GM23338 (cell line): ENCODE results near the gene ATP10B. TPM values are rescaled to one million over a fixed set of nuclear protein-coding genes. Genes with fewer than 3 reads are reported as not detected.

Experiments
- ATAC-seq: fragments of 200-7000 bp; cut with Tn5 transposase; 3 replicates; pipeline ENCODE4 v1.9.1; 2020
- DNase-seq: peaks from one replicate; pipeline ENCODE4 v3.0.0-alpha.2; 2015; ENCODE audit warnings: low spot score
- H2AFZ ChIP-seq: fragments of 200-600 bp; sonication (generic); 2 replicates; pipeline ENCODE4 v1.8.0; 2016; ENCODE audit warnings: antibody characterized with exemption, mild to moderate bottlenecking, moderate library complexity
- H3F3A ChIP-seq: fragments of 200-600 bp; sonication (generic); replicated peaks from 2 replicates; pipeline ENCODE4 v1.8.0; 2017; ENCODE audit warnings: antibody characterized with exemption, mixed run types, low read depth
- H3K27ac ChIP-seq: fragments of 200-600 bp; sonication (generic); 2 replicates; pipeline ENCODE4 v1.6.1; 2016; ENCODE audit warnings: low read depth
- H3K27me3 ChIP-seq: fragments of 200-600 bp; sonication (generic); 2 replicates; pipeline ENCODE4 v1.8.0; 2016; ENCODE audit warnings: mild to moderate bottlenecking, mixed run types, moderate library complexity; ENCODE audit not compliant: insufficient read depth
- H3K36me3 ChIP-seq: fragments of 200-600 bp; sonication (generic); 2 replicates; pipeline ENCODE4 v1.8.0; 2016; ENCODE audit warnings: mild to moderate bottlenecking; ENCODE audit not compliant: insufficient read depth
- H3K4me1 ChIP-seq: fragments of 200-600 bp; sonication (generic); 2 replicates; pipeline ENCODE4 v1.8.0; 2016; ENCODE audit warnings: mild to moderate bottlenecking, moderate library complexity; ENCODE audit not compliant: insufficient read depth
- H3K4me2 ChIP-seq: fragments of 200-600 bp; sonication (generic); 2 replicates; pipeline ENCODE4 v1.7.1; 2017; ENCODE audit warnings: mixed run types
- H3K4me3 ChIP-seq: fragments of 200-600 bp; sonication (generic); 2 replicates; pipeline ENCODE4 v1.6.1; 2016; ENCODE audit warnings: mixed run types
- H3K79me2 ChIP-seq: fragments of 200-600 bp; sonication (generic); replicated peaks from 2 replicates; pipeline ENCODE4 v1.8.0; 2017; ENCODE audit warnings: mild to moderate bottlenecking; ENCODE audit not compliant: insufficient read depth
- H3K9me2 ChIP-seq: fragments of 200-600 bp; sonication (generic); 2 replicates; pipeline ENCODE4 v1.8.0; 2017; ENCODE audit not compliant: insufficient read depth
- H4K20me1 ChIP-seq: fragments of 200-600 bp; sonication (generic); replicated peaks from 2 replicates; pipeline ENCODE4 v1.8.0; 2017; ENCODE audit warnings: mild to moderate bottlenecking; ENCODE audit not compliant: insufficient read depth
- H3K27ac Mint-ChIP-seq: 2 replicates; pipeline ENCODE4 v1.8.0; 2020; ENCODE audit warnings: inconsistent platforms, mild to moderate bottlenecking, moderate library complexity, mixed read lengths
- H3K27me3 Mint-ChIP-seq: 3 replicates; pipeline ENCODE4 v1.8.0; 2022; ENCODE audit warnings: low read depth, mild to moderate bottlenecking, moderate library complexity, mixed read lengths, inconsistent platforms; ENCODE audit not compliant: insufficient read depth, poor library complexity
- H3K36me3 Mint-ChIP-seq: 3 replicates; pipeline ENCODE4 v1.8.0; 2021; ENCODE audit warnings: low read depth, mild to moderate bottlenecking, inconsistent platforms, moderate library complexity, mixed read lengths
- H3K4me1 Mint-ChIP-seq: 3 replicates; pipeline ENCODE4 v1.8.0; 2020; ENCODE audit warnings: mild to moderate bottlenecking, inconsistent platforms, mixed read lengths
- H3K4me3 Mint-ChIP-seq: 3 replicates; pipeline ENCODE4 v1.8.0; 2021; ENCODE audit warnings: moderate library complexity, mild to moderate bottlenecking, inconsistent platforms, mixed read lengths
- H3K9me3 Mint-ChIP-seq: 3 replicates; pipeline ENCODE4 v1.8.0; 2020; ENCODE audit warnings: moderate library complexity, mild to moderate bottlenecking, inconsistent platforms, mixed read lengths
- CREB1 ChIP-seq: fragments of 250-450 bp; sonication (Bioruptor Pico); IDR thresholded peaks from 2 replicates; pipeline ENCODE4 v1.5.0; 2020; ENCODE audit warnings: low read depth, mild to moderate bottlenecking, moderate library complexity
- EZH2 ChIP-seq: fragments of 200-600 bp; sonication (generic); IDR thresholded peaks from one replicate; pipeline ENCODE4 v1.8.0; 2017; ENCODE audit warnings: antibody characterized with exemption, mild to moderate bottlenecking, low read depth; ENCODE audit not compliant: unreplicated experiment
- EZH2phosphoT487 ChIP-seq: fragments of 200-600 bp; sonication (generic); IDR thresholded peaks from one replicate; pipeline ENCODE4 v1.8.1; 2018; ENCODE audit warnings: antibody characterized with exemption; ENCODE audit not compliant: unreplicated experiment
- JUNB ChIP-seq: IDR thresholded peaks from one replicate; pipeline ENCODE4 v1.6.1; 2016; ENCODE audit warnings: antibody characterized with exemption; ENCODE audit not compliant: unreplicated experiment
- NANOG ChIP-seq: IDR thresholded peaks from 2 replicates; pipeline ENCODE4 v1.6.1; 2016; ENCODE audit warnings: antibody characterized with exemption, borderline replicate concordance
- POLR2AphosphoS5 ChIP-seq: IDR thresholded peaks from 2 replicates; pipeline ENCODE4 v1.6.1; 2016; ENCODE audit warnings: antibody characterized with exemption, low read depth
- STAT1 ChIP-seq: IDR thresholded peaks from one replicate; pipeline ENCODE4 v1.6.1; 2016; ENCODE audit warnings: antibody characterized with exemption; ENCODE audit not compliant: unreplicated experiment
- ZNF114 ChIP-seq: fragments of 250-450 bp; sonication (Bioruptor Pico); IDR thresholded peaks from 2 replicates; pipeline ENCODE4 v1.5.0; 2020; ENCODE audit warnings: mild to moderate bottlenecking, moderate library complexity
- ZNF331 ChIP-seq: fragments of 250-450 bp; sonication (Bioruptor Pico); IDR thresholded peaks from 2 replicates; pipeline ENCODE4 v1.5.0; 2020; ENCODE audit warnings: low read depth, mild to moderate bottlenecking, moderate library complexity
- long read RNA-seq: library from polyadenylated mRNA; unstranded; transcript quantifications from one replicate; pipeline ENCODE4 v2.0.0, GENCODE V29; 2020; ENCODE audit not compliant: unreplicated experiment
- polyA plus RNA-seq: library from polyadenylated mRNA; unstranded; fragments of >200 nt; fragmentation: Nextera tagmentation; extraction: Ambion mirVana; gene quantifications from 2 replicates; pipeline ENCODE4 v1.2.1, GENCODE V29; 2016
- total RNA-seq: library from RNA; depleted of rRNA; stranded (reverse); fragments of >200 nt; shearing (Covaris generic); gene quantifications from 2 replicates; pipeline ENCODE4 v1.2.3, GENCODE V29; 2014; rRNA removed
- TF ChIP-seq, protein P1 (sequence below), 2 experiments: fragments of 200-600 bp in 1 of 2; sonication (generic) in 1 of 2; conservative IDR thresholded peaks; 2 replicates each; pipeline versions ENCODE4 v1.5.1 to v1.6.1; 2016 to 2017; ENCODE audit warnings: antibody characterized with exemption in 2 of 2, low read depth in 2 of 2, mild to moderate bottlenecking in 2 of 2, moderate library complexity in 1 of 2
- TF ChIP-seq, protein P2 (sequence below): fragments of 250-450 bp; sonication (Bioruptor Pico); IDR thresholded peaks from 2 replicates; pipeline ENCODE4 v1.5.0; 2020; ENCODE audit warnings: mild to moderate bottlenecking, moderate library complexity
- TF ChIP-seq, protein P3 (sequence below): IDR thresholded peaks from one replicate; pipeline ENCODE4 v1.6.1; 2018; ENCODE audit warnings: antibody characterized with exemption; ENCODE audit not compliant: unreplicated experiment

ATP10B gene, protein sequence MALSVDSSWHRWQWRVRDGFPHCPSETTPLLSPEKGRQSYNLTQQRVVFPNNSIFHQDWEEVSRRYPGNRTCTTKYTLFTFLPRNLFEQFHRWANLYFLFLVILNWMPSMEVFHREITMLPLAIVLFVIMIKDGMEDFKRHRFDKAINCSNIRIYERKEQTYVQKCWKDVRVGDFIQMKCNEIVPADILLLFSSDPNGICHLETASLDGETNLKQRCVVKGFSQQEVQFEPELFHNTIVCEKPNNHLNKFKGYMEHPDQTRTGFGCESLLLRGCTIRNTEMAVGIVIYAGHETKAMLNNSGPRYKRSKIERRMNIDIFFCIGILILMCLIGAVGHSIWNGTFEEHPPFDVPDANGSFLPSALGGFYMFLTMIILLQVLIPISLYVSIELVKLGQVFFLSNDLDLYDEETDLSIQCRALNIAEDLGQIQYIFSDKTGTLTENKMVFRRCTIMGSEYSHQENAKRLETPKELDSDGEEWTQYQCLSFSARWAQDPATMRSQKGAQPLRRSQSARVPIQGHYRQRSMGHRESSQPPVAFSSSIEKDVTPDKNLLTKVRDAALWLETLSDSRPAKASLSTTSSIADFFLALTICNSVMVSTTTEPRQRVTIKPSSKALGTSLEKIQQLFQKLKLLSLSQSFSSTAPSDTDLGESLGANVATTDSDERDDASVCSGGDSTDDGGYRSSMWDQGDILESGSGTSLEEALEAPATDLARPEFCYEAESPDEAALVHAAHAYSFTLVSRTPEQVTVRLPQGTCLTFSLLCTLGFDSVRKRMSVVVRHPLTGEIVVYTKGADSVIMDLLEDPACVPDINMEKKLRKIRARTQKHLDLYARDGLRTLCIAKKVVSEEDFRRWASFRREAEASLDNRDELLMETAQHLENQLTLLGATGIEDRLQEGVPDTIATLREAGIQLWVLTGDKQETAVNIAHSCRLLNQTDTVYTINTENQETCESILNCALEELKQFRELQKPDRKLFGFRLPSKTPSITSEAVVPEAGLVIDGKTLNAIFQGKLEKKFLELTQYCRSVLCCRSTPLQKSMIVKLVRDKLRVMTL (N-terminal part only)
- total RNA-seq (0.08 and 0.14 TPM in 2 replicates), polyA plus RNA-seq (0.10 and 0.11 TPM in 2 replicates)
- long read RNA-seq = 0 reads

DNA sequence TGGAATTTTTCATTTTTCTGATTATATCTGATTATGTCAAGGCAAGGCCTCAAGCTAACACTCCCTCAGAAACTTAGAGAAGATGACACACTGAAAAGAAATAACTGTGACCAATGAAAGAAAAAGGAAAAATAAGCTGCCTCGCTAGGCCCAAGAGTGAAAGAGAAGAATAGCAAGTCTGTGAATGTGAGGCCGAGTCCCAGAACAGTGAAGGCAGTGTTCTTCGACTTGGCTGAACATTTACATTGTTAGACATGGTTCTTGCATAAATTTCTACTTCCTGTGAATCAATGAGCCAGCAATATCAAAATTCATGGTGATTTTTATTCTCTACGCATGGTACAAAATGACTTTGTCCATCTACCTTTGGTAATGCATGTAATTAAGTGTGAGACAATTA lies at the start of gene ATP10B:
TSS of gene ATP10B (minus strand) at position 163 of the 400 bp plus-strand sequence. CDS start 164,137 bp downstream, outside the sequence.
- H3K36me3 Mint-ChIP-seq = no peaks in the 10 kb centered on the region
- DNase-seq = no peak
- H3K27ac Mint-ChIP-seq = no peak within 1 kb of the TSS
- H3K4me1 ChIP-seq = no peaks in the 10 kb centered on the region
- no peaks in the 10 kb centered on the region for H4K20me1 ChIP-seq
- no peak within 1 kb of the TSS for H3K4me2 ChIP-seq
- ATAC-seq = no peak
- H3K36me3 ChIP-seq = no peaks in the 10 kb centered on the region
- no peaks in the 10 kb centered on the region for H3K79me2 ChIP-seq
- H3K4me1 Mint-ChIP-seq = no peaks in the 10 kb centered on the region
- no peak within 1 kb of the TSS for H2AFZ ChIP-seq
- no peak within 1 kb of the TSS for H3K27ac ChIP-seq
- H3K4me3 ChIP-seq = no peak within 1 kb of the TSS
- no peaks in the 10 kb centered on the region for H3K27me3 ChIP-seq
- no peaks in the 10 kb centered on the region for H3K9me3 Mint-ChIP-seq
- no peaks in the 10 kb centered on the region for H3F3A ChIP-seq
- H3K9me2 ChIP-seq = no peaks in the 10 kb centered on the region
- no peak within 1 kb of the TSS for H3K4me3 Mint-ChIP-seq
- H3K27me3 Mint-ChIP-seq = peaks cover 1% of the 10 kb centered on the region
- no peak for TF ChIP-seq ZNF114 (CRISPR knock-in tag)
- no peak for TF ChIP-seq POLR2AphosphoS5
- no peak for TF ChIP-seq STAT1
- TF ChIP-seq NANOG = no peak
- no peak for TF ChIP-seq JUNB
- TF ChIP-seq EZH2phosphoT487 = no peak
- TF ChIP-seq, protein P1, sequence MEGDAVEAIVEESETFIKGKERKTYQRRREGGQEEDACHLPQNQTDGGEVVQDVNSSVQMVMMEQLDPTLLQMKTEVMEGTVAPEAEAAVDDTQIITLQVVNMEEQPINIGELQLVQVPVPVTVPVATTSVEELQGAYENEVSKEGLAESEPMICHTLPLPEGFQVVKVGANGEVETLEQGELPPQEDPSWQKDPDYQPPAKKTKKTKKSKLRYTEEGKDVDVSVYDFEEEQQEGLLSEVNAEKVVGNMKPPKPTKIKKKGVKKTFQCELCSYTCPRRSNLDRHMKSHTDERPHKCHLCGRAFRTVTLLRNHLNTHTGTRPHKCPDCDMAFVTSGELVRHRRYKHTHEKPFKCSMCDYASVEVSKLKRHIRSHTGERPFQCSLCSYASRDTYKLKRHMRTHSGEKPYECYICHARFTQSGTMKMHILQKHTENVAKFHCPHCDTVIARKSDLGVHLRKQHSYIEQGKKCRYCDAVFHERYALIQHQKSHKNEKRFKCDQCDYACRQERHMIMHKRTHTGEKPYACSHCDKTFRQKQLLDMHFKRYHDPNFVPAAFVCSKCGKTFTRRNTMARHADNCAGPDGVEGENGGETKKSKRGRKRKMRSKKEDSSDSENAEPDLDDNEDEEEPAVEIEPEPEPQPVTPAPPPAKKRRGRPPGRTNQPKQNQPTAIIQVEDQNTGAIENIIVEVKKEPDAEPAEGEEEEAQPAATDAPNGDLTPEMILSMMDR (conservative IDR thresholded peaks at IDR 0.05; ENCODE audit: low read depth in 2 of 2) = no peak
- TF ChIP-seq EZH2 = no peak
- TF ChIP-seq ZNF331 (CRISPR knock-in tag) = no peak
- TF ChIP-seq, protein P2, sequence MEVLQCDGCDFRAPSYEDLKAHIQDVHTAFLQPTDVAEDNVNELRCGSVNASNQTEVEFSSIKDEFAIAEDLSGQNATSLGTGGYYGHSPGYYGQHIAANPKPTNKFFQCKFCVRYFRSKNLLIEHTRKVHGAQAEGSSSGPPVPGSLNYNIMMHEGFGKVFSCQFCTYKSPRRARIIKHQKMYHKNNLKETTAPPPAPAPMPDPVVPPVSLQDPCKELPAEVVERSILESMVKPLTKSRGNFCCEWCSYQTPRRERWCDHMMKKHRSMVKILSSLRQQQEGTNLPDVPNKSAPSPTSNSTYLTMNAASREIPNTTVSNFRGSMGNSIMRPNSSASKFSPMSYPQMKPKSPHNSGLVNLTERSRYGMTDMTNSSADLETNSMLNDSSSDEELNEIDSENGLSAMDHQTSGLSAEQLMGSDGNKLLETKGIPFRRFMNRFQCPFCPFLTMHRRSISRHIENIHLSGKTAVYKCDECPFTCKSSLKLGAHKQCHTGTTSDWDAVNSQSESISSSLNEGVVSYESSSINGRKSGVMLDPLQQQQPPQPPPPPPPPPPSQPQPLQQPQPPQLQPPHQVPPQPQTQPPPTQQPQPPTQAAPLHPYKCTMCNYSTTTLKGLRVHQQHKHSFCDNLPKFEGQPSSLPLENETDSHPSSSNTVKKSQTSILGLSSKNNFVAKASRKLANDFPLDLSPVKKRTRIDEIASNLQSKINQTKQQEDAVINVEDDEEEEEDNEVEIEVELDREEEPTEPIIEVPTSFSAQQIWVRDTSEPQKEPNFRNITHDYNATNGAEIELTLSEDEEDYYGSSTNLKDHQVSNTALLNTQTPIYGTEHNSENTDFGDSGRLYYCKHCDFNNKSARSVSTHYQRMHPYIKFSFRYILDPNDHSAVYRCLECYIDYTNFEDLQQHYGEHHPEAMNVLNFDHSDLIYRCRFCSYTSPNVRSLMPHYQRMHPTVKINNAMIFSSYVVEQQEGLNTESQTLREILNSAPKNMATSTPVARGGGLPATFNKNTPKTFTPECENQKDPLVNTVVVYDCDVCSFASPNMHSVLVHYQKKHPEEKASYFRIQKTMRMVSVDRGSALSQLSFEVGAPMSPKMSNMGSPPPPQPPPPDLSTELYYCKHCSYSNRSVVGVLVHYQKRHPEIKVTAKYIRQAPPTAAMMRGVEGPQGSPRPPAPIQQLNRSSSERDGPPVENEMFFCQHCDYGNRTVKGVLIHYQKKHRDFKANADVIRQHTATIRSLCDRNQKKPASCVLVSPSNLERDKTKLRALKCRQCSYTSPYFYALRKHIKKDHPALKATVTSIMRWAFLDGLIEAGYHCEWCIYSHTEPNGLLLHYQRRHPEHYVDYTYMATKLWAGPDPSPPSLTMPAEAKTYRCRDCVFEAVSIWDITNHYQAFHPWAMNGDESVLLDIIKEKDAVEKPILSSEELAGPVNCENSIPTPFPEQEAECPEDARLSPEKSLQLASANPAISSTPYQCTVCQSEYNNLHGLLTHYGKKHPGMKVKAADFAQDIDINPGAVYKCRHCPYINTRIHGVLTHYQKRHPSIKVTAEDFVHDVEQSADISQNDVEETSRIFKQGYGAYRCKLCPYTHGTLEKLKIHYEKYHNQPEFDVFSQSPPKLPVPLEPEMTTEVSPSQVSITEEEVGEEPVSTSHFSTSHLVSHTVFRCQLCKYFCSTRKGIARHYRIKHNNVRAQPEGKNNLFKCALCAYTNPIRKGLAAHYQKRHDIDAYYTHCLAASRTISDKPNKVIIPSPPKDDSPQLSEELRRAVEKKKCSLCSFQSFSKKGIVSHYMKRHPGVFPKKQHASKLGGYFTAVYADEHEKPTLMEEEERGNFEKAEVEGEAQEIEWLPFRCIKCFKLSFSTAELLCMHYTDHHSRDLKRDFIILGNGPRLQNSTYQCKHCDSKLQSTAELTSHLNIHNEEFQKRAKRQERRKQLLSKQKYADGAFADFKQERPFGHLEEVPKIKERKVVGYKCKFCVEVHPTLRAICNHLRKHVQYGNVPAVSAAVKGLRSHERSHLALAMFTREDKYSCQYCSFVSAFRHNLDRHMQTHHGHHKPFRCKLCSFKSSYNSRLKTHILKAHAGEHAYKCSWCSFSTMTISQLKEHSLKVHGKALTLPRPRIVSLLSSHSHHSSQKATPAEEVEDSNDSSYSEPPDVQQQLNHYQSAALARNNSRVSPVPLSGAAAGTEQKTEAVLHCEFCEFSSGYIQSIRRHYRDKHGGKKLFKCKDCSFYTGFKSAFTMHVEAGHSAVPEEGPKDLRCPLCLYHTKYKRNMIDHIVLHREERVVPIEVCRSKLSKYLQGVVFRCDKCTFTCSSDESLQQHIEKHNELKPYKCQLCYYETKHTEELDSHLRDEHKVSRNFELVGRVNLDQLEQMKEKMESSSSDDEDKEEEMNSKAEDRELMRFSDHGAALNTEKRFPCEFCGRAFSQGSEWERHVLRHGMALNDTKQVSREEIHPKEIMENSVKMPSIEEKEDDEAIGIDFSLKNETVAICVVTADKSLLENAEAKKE (CRISPR knock-in tag) = no peak
- TF ChIP-seq, protein P3, sequence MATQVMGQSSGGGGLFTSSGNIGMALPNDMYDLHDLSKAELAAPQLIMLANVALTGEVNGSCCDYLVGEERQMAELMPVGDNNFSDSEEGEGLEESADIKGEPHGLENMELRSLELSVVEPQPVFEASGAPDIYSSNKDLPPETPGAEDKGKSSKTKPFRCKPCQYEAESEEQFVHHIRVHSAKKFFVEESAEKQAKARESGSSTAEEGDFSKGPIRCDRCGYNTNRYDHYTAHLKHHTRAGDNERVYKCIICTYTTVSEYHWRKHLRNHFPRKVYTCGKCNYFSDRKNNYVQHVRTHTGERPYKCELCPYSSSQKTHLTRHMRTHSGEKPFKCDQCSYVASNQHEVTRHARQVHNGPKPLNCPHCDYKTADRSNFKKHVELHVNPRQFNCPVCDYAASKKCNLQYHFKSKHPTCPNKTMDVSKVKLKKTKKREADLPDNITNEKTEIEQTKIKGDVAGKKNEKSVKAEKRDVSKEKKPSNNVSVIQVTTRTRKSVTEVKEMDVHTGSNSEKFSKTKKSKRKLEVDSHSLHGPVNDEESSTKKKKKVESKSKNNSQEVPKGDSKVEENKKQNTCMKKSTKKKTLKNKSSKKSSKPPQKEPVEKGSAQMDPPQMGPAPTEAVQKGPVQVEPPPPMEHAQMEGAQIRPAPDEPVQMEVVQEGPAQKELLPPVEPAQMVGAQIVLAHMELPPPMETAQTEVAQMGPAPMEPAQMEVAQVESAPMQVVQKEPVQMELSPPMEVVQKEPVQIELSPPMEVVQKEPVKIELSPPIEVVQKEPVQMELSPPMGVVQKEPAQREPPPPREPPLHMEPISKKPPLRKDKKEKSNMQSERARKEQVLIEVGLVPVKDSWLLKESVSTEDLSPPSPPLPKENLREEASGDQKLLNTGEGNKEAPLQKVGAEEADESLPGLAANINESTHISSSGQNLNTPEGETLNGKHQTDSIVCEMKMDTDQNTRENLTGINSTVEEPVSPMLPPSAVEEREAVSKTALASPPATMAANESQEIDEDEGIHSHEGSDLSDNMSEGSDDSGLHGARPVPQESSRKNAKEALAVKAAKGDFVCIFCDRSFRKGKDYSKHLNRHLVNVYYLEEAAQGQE = no peak
- no peak for TF ChIP-seq CREB1 (CRISPR knock-in tag)
